HG02840 (cell line): ENCODE data around the gene P2RY14.
A peak's percentile ranks its signal among the peaks of the same experiment; 100 is the strongest.

Source experiments
- ATAC-seq: cut with Tn5 transposase; IDR thresholded peaks from one replicate; pipeline ENCODE4 v1.9.1; 2021; ENCODE audit warnings: mild to moderate bottlenecking, moderate library complexity, moderate number of reproducible peaks; ENCODE audit not compliant: unreplicated experiment, low FRiP score

P2RY14 gene

DNA sequence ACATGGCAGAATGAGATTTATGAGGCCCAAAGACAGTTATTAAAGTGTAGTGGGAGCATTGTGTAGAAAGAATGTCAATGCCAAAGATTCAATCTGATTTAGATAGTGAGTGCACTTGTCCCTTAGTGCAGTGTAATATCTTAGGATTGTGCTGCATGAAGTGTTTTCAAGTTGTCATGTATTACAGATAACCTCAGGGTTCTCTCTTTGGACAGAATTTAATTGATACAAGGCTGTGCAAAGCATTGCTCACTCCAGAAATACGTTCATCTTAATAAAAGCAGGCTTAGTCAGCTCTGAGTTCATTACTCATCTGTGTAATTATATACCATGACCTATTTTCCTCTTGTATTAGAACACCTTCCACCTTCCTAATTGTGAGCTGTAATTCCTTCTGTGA is 59.3 kb downstream of the P2RY14 start:
- ATAC-seq: no peak

DNA sequence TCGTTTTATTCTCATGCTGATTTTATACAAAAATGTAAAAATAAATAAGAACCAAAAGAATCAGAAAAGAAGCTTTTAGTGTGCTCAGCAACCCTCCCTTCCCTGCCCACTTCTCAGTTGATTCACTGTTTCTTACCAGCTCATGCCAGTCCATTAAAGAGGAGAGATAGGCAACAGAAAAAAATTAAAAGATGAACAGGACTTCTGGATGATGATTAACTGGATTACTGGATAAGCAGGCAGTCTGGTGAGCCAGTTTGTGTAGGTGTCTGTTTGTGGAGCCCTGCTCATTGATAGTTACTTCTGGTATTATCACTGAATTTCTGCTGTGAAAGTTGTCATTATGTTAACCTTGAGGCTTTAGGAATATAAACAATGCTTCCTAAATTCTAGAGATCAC is 60.2 kb downstream of the P2RY14 start:
- ATAC-seq: no peak

- no peak for ATAC-seq
These were observed 61.4 kb downstream of the P2RY14 start for GRCh38 chr3:151216641-151217607.

DNA sequence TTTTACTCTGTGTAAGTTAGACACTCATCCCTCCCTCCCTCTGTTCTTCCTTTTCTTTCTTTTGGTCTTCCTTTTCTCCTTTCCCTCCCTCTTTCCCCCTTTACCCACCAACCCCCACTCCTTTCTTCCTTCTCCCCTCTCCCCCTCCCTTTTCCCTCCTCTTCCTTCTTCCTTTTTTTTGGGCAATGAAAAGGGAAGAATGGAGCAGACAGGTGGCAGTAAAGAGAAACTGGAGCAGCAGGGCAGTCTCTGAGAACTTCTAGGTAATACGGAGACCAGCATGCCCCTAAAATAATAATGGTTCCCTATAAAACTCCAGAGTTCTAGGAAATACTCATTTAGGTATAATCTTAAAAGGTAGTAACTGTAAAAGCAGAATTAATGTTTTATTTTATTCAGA is 63.9 kb downstream of the P2RY14 start:
- no peak for ATAC-seq

- no peak for ATAC-seq
These were observed 64.5 kb downstream of the P2RY14 start for GRCh38 chr3:151213881-151214280.

GRCh38 chr3:151213151-151213550 is 65.2 kb downstream of the P2RY14 start:
- no peak for ATAC-seq

DNA sequence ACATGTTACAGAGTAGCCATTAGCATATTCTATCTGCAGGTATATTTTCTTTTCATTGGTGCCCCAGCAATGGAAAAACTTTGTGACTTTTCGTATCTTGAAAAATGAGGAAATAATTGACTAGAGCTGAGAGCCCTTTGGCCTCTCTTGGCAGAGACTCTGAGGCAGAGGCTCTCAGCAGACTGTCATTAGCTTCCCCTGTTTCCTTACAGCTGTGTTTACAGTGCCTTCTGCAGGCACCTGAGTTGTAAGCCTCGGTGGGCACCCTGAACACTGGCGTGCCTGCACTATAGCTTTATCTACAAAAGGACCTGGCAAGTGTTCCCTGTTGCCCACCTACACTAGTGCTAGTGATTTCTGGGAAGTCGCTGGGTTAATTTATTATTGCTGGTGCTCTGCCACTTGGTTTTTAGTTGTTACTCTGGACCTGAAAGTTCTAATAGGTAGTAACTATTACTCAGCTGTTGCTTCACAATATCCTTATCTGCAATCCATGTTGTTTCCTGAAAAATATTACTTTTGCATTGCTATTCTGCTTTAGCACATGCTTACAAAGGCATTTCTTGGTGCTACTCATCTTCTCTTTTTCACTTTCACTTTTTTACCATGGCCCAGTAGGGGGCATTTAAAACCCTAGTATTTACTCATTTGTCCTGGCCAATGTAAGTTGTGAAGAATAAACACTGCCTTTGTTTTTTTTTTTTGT is 67.5 kb downstream of the P2RY14 start:
- ATAC-seq: no peak

DNA sequence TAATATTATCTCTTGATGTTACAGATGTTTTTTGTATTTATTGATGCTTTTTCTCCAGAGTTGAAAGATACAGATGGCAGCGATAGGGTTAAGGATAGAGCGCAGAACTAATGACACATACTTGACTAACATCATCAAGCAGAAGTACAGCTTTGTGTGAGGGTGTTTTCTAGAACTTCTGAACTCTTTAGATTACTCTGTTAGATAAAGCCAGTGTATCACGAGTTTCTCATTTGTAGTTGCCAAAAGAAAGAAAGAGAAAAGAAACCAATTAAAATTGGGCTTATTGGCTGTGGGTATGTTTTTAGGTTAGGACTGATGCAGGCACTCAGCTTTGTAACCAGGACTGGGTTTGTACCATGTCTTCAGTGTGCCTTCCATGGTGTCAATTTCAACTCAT is 68.7 kb downstream of the P2RY14 start:
- no peak for ATAC-seq

DNA sequence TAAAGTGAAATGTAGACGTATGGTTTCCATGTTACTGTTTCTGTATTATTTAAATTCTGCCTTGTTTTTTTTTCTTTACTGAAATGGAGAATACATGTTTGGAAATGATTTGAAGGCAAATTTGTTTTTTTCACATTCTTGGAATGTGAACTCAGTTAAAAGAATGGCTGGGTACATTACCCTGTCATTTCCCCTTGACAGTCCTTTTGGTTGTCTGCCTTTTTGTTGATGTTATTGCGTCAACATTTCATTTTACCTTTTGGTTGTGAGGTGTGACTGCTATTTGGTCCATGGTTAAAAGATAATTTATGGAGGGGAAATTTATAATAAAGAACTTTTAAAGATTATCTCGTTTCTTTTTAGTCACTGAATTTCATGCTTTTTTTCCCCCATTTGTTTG is 72.1 kb downstream of the P2RY14 start:
- no peak for ATAC-seq

GRCh38 chr3:151205482-151205881 is 72.9 kb downstream of the P2RY14 start:
- ATAC-seq: no peak

DNA sequence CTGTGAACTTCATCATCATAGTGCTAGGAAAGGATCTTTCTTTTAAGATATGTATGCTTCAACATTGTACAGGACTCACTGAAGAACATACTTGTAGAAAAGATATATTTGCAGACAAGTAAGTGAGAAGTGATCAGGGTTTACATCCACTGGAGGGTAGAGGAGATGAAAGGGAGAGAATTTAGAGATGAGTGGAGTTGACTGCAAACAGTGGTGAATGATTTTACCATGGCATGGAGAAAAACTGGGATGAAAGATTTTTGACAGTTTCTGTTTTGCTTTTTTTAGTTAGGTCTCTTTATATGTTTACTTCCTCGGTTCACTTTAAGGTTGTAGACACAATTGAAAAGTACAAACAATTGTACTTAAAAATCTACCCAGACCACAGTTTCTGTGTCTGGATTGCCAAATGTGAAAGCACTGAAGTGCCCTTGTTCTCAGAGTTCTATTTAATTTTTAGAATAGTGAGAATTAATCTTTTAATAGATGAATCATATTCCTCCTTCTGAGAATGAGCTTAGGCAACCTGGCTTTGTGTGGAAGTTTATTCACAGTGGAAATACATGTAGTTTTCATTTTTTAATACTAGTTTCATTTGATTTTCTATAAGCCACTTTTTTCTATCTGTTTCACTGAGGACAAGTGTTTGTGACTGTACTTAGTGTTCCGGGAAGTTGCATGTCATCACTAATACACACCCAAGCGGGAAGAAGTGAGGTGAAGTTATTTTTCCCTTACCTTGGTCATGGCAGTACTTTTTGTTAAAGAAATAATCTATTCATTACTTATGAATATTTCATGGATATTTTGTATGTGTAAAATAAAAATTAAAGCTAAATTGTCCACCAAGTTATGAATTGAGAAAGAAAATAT is 73.6 kb downstream of the P2RY14 start:
- ATAC-seq: no peak

DNA sequence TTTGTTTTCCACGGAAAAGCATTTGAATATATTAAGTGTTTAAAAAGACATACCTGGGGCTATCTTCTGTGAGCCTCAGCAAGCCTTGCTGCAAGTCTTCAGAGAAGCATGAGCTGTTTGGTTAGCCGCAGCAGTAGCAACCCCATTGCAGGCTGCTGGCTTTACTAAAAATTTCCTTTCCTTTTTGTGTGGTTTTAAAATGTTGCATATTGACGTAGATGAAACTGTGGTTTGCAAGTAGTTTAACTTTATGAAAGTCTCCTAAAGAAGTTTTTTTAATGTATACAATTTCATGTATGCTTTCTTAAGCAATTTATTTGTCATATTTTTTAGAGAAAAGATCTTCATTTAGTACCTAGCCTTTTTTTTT is 75.3 kb downstream of the P2RY14 start, which contains the start of gene GPR171:
TSS of gene GPR171 (minus strand) at position 166 of the 370 bp plus-strand sequence. CDS start 3,830 bp downstream, outside the sequence.
- peak; percentile 89 for ATAC-seq

DNA sequence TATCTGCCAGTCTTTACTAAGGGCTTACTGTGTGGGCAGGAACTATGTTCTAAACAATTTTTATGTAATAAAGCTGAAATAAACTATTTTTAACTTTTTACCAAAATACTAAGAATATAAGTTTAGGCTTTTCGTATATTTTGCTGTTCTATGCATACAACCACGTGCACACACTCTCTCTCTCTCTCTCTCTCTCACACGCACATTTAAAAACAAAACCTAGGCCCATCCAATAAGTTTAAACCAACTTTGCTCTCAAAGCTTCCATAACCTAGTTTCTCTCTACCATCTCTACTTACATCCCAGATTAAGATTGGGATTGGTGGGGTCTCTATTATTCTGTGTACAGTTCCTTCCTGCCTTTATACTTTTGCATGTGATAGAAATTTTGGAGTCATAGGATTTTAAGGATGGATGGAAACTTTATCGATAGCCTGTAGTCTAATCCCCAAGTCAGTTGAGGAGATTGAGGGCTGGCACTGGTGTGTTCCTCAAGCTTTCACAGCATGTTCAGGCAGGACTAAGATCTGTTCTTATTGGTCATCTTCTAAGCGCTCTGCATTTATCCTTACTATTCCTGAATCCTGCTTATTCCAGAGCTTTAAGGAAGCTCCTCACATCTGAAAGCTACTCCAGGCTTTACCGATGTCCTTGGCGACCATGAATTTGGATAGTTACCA is 77.2 kb downstream of the P2RY14 start:
- ATAC-seq: no peak

DNA sequence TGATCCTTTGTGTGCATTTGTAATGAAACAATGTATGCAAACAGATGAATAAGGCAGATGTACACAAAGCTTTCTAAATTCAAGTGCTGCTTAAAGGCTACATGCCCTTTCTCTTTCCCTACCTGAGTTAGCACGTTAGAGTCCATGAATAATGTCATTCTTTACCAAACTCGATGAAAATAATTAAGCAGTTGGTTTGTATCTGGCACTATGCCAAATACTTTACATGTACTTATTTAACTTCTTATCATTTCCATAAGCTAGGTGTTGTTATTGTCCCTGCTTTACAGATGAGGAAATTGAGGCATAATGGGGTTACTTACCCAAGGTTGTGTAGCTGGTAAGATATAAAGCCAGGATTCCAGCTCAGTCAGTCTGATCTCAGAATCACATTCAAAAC is 77.8 kb downstream of the P2RY14 start:
- no peak for ATAC-seq

GRCh38 chr3:151199554-151200438 is 78.5 kb downstream of the P2RY14 start:
- no peak for ATAC-seq

GRCh38 chr3:151198849-151199248 is 79.5 kb downstream of the P2RY14 start:
- no peak for ATAC-seq

- ATAC-seq: no peak
These were observed 80.2 kb downstream of the P2RY14 start for GRCh38 chr3:151197981-151198767.

DNA sequence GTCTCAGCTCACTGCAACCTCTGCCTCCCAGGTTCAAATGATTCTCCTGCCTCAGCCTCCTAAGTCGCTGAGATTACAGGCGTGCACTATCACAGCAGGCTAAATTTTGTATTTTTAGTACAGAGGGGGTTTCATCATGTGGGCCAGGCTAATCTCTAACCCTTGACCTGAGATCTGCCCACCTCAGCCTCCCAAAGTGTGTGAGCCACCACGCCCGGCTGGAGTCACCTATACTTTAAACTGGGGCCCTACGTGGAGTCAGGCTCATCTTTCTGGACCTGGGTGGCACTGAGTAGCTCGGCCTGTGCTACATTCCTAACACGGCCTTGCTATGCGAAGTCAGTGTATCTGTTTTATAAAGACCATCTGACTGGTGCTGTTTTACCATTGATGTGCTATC is 81.1 kb downstream of the P2RY14 start:
- no peak for ATAC-seq
